Measurements from ENCODE around the gene CALU.

GRCh38 chr7:128790315-128791041 lies 51.3 kb downstream of the CALU start:
- TF ChIP-seq CTCF (IDR thresholded peaks at IDR 0.05; ENCODE audit: poor library complexity, severe bottlenecking) (no peak), EZH2 (IDR thresholded peaks at IDR 0.05; ENCODE audit: borderline replicate concordance, insufficient read depth, low read length, poor library complexity, severe bottlenecking) (no peak), TAF1 (IDR thresholded peaks at IDR 0.05; ENCODE audit: low read depth) (no peak)
